Hair follicular keratinocyte (primary cell): ENCODE measurements around the gene IGFL2. TPM values are rescaled to one million over a fixed set of nuclear protein-coding genes. Genes with fewer than 3 reads are reported as not detected.

Experiments
- total RNA-seq: library from RNA; depleted of rRNA; stranded (reverse); fragments of >200 nt; gene quantifications from 2 replicates; pipeline ENCODE4 v1.2.3, GENCODE V29; 2015

Gene IGFL2
- not detected in 2 replicates for total RNA-seq

GRCh38 chr19:46147791-46148288, at the start of gene IGFL2:
IGFL2 (plus strand) TSS chr19:46148238; CDS start chr19:46148279, 41 bp downstream.

DNA sequence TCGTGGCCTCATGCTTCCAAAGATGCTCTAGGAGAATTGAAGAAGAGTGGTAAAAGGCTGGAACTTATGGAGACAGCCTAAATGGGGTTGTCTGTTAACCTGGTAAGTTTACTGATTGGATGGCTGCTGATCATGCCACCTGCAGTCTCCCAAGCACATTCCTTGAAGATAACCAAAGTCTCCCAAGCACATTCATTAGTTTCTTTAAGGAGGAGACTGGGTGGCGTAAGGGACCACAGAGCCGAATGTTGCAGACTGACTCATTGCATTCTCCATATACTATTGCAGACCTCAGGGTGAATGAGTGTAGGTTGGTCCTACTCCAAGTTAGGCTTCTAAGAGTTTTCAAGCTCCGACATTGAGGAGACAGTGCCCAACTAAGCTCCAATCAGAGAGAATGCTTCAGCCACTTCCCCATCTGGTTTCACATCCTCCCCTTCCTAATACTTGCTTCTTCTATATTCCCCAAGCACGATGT, 23.4 kb upstream of the IGFL2 start, which contains the start of gene IGFL3:
IGFL3 (minus strand) TSS at position 51 of the 478 bp plus-strand sequence; CDS start at position 12, 39 bp downstream.

Other genes starting within 250 kb of the IGFL2 start
- 3.2 and 6.8 TPM in 2 replicates for gene MYPOP, start 245.6 kb upstream of the IGFL2 start, total RNA-seq
- gene NANOS2, start 233.5 kb upstream of the IGFL2 start, total RNA-seq: not detected in 2 replicates
- not detected in 2 replicates for gene NOVA2, start 174.4 kb upstream of the IGFL2 start, total RNA-seq
- gene CCDC61, start 152.8 kb upstream of the IGFL2 start, total RNA-seq: 8.1 and 12.6 TPM in 2 replicates
- gene PGLYRP1, start 125.2 kb upstream of the IGFL2 start, total RNA-seq: not detected in 2 replicates
- not detected in 2 replicates for gene IGFL4, start 107.2 kb upstream of the IGFL2 start, total RNA-seq
- 0.30 and 0.78 TPM in 2 replicates for gene IGFL3, start 23.6 kb upstream of the IGFL2 start, total RNA-seq
- 0.23 and 0.34 TPM in 2 replicates for gene IGFL1, start 81.5 kb downstream of the IGFL2 start, total RNA-seq
- gene HIF3A, start 148.8 kb downstream of the IGFL2 start, total RNA-seq: not detected in 2 replicates
- 48.3 and 72.6 TPM in 2 replicates for gene PPP5C, start 198.8 kb downstream of the IGFL2 start, total RNA-seq